GM13977 (cell line): Measurements from ENCODE around the gene DUSP22.

Experiments used
- DNase-seq: peaks from one replicate; pipeline ENCODE4 v3.0.0; 2012; ENCODE audit warnings: low spot score
- CTCF ChIP-seq: IDR thresholded peaks from 2 replicates; pipeline ENCODE4 v1.5.1; 2012; ENCODE audit warnings: mild to moderate bottlenecking, control low read depth; ENCODE audit not compliant: insufficient read depth; ENCODE audit errors: extremely low read depth, missing control alignments
- in situ Hi-C: fragments of 300-500 bp; cut with MboI; formaldehyde crosslinking; loops from one replicate; pipeline ENCODE4 v1.12.0; 2022; ENCODE audit warnings: low sequenced_read_pairs, low pct_unique_long_range_greater_than_20kb, mixed read lengths, inconsistent platforms; ENCODE audit not compliant: unreplicated experiment

DUSP22 gene

DNA sequence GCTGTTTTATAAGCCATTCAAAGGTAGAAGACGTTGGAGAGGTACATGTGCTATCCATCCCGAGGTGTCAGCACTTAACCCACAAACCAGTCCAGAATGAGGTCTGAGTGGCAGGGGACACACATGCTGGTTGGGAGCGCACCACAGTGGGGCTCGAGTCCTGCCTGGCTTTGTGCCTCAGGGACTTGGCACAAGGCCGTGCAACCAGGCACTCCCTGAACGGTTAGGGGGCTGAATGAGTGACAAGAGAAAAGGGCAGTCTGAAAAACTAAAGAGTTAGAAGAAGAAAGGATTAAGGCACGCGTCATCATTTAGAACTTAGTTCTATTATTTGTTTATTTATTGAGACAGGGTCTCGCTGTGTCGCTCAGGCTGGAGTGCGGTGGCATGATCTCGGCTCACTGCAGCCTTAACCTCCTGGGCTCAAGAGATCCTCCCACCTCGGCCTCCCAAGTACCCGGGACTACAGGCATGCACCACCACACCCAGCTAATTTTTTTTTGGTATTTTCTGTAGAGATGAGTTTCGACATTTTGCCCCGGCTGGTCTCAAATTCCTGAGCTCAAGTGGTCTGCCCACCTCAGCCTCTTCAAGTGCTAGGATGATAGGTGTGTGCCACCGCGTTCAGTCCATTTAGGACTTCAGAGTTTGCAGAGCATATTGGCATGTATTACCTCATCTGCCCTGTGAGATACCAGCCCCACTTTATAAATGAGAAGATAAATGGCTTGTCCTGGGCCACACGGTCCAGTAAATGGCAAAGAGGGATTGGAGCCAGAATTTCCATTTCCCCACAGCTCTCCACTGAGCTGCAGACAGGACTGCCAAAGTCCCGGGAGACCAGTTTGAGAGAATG is 51.9 kb downstream of the DUSP22 start:
- no peak for TF ChIP-seq CTCF
- in situ Hi-C loops = no loop called here
- no peak for DNase-seq

- DNase-seq = no peak
- no peak for TF ChIP-seq CTCF
- in situ Hi-C loops = no loop called here
Observed at GRCh38 chr6:344816-345340, 52.6 kb downstream of the DUSP22 start.

- no peak for TF ChIP-seq CTCF
- DNase-seq = no peak
- in situ Hi-C loops = no loop called here
Observed at GRCh38 chr6:345747-346385, 53.6 kb downstream of the DUSP22 start.

GRCh38 chr6:346386-347030 is 54.2 kb downstream of the DUSP22 start:
- TF ChIP-seq CTCF = no peak
- DNase-seq = no peak
- in situ Hi-C loops = no loop called here

DNA sequence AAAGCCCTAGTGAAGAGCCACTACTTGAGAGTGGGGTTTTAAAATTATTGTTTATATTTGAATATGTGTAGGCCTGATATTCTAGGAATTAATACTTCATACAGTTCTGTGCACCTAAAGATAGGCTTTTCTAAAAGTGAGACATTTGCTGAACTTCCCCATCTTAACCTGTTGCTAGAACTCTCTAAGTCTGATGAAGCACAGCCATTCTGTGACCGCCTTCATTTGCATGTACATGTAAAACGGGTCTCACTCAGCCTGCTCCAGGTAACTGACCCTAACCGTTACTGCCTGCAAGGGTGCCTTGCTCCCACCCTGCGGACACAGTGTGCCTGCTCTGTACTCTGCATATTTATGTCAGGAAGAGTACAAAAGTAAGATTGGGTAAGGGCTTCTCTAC is 54.9 kb downstream of the DUSP22 start:
- peak; percentile 41 for TF ChIP-seq CTCF
- peak; percentile 82 for DNase-seq
- in situ Hi-C loops = no loop called here
